ENCODE measurements around the gene CCDC188. TPM values are rescaled to one million over a fixed set of nuclear protein-coding genes. Genes with fewer than 3 reads are reported as not detected.

The CCDC188 gene
- total RNA-seq, 1 donor from 2014 or later, result 0.11 TPM

DNA sequence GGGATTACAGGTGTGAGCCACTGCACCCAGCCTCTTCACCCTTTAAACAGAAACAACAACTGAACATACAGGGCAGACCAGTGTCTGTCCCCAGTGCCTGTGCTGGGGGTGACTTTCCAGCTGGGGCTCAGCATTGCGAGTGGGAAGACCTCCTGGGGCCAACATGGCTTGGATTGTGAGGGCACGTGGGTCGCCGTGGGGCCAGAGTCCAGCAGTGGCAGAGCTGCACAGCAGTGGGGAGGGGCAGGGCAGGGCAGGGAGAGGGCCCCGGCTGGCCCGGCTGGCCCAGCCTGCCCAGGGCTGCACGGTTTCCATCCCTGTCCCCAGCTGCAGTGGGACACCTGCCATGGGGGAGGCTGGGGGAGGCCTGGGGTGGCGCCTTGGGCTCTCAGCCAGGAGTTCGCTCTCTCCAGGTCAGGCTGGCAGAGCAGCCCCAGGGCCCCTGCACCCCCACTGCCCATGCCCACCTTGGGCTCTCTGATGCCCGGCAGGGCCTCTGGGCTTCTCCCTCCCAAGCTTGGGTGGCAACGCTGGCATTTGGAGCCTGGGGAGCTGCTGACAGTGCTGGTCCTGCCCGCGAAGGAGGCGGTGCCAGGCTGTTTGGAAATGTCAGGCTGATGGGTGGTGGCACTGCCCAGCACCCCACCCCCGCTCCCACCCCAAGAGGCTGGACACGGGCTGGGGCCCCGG is 30.5 kb upstream of the CCDC188 start:
- DNase-seq (ENCODE audit: low spot score), result no peak
- Mint-ChIP-seq H3K27me3 (ENCODE audit: low read depth) (no peaks in the 10 kb centered on the region), H3K4me3 (ENCODE audit: low read depth) (no peak overlapping the region), H3K4me1 (ENCODE audit: low read depth) (no peaks in the 10 kb centered on the region), H3K27ac (no peak overlapping the region), H3K9me3 (no peaks in the 10 kb centered on the region), H3K36me3 (ENCODE audit: low read depth) (no peaks in the 10 kb centered on the region)
- intact Hi-C loops (cut with micrococcal nuclease), result no loop called here

DNA sequence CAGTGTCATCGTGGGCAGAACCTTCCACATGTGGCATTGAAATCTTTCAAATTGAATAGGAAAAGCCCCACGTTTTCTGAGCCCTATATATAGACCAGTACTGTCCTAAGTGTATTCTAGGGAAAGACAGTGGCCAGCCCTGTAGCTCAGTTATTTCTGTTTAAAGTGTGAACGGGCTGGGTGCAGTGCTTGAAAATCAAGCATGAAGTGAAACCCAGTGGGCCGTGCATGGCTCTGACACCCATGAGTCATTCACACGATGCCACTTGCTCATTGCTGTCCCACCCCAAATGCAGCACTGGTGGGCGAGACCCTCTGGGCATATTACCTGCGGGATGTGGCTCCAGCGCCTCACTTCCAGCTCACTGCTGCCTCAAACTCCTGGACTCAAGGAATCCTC is 29.8 kb upstream of the CCDC188 start:
- intact Hi-C loops (cut with micrococcal nuclease), result no loop called here
- no peaks in the 10 kb centered on the region for H3K27me3 Mint-ChIP-seq (ENCODE audit: low read depth)
- H3K4me1 Mint-ChIP-seq (ENCODE audit: low read depth), result no peaks in the 10 kb centered on the region

DNA sequence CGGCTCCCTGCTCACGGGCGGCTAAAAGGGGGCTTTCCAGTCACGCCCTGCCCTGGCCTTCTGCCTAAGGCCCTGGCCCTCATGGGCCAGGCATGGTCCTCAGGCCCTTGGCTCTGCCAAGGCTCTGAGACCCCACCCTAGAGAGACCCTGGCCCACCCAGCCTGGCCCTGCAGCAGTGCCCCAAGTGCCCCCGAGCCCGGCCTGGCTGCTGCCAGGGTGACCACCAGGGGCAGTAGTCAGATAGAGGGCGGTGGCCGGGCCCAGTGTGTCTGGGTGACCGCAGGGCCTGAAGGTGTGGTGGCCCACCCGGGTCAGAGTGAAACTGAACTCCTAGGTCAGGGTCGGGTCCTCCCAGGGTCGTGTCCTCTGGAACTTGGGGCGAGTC is 29.4 kb upstream of the CCDC188 start:
- no peaks in the 10 kb centered on the region for H3K4me1 Mint-ChIP-seq (ENCODE audit: low read depth)
- no peaks in the 10 kb centered on the region for H3K36me3 Mint-ChIP-seq (ENCODE audit: low read depth)
- no peak overlapping the region for H3K4me3 Mint-ChIP-seq (ENCODE audit: low read depth)
- no peak overlapping the region for H3K27ac Mint-ChIP-seq
- H3K27me3 Mint-ChIP-seq (ENCODE audit: low read depth), result no peaks in the 10 kb centered on the region
- intact Hi-C loops (cut with micrococcal nuclease), result no loop called here
- no peak for DNase-seq (ENCODE audit: low spot score)
- H3K9me3 Mint-ChIP-seq, result no peaks in the 10 kb centered on the region

More for the DNA sequence above, 29.8 kb upstream of the CCDC188 start:
- DNase-seq (ENCODE audit: low spot score), result no peak
- no peaks in the 10 kb centered on the region for H3K9me3 Mint-ChIP-seq
- no peak overlapping the region for H3K4me3 Mint-ChIP-seq (ENCODE audit: low read depth)
- H3K27ac Mint-ChIP-seq, result no peak overlapping the region
- no peaks in the 10 kb centered on the region for H3K36me3 Mint-ChIP-seq (ENCODE audit: low read depth)

DNA sequence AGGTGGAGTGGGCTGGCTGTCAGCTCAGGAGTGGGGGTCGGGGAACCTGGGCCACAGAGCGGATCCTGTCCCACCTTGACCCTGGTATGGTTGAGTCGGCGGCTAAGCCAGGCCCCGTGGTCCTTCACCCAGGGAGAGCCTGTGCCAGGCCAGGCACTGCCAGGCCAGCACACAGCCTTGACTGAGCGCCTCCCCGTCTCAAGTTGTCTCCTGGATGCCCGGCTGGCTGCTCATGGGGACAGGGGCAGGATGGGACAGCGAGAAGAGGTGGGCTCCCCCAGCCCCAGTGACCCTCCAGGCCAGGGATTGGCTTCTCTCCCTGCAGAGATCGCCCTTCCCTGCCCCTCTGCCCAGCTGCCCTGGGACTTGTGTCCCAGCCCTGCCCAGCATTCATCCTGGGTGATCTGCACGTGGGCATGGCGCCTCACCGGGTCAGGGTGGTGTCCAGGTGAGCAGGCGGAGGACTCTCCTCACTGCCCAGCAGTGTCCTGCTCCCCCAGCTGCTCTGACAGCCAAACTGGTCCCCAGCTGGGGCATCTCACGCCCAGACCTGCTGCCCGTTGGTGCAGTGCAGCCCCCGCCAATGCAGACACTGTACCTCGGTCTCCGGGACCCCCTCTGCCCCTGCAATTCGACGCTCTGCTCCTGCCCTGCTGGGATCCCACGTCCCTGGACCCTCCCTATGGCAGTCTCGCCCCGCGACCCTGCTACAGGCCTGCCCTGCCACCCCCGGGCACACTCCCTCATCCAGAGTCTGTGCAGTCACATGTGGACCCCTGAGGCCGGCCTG is 28.8 kb upstream of the CCDC188 start:
- intact Hi-C loops (cut with micrococcal nuclease), result no loop called here

DNA sequence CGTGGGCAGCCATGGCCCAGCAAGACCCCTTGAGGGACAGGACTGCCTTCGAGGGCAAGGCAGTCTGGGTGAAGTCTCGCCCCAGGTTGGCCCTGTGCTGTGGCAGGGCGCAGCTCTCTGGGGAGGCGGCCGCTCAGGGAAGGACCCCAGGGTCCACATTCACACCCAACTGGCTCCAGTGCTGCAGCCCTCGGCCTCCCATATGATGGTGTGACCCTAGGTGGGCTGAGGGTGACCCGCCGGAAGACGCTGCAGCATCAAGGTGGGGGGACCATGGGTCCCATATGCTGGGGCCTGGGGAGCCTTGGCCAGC is 28.0 kb upstream of the CCDC188 start:
- no peak for DNase-seq (ENCODE audit: low spot score)
- no peaks in the 10 kb centered on the region for H3K36me3 Mint-ChIP-seq (ENCODE audit: low read depth)
- H3K4me3 Mint-ChIP-seq (ENCODE audit: low read depth), result no peak overlapping the region
- no peaks in the 10 kb centered on the region for H3K4me1 Mint-ChIP-seq (ENCODE audit: low read depth)
- H3K9me3 Mint-ChIP-seq, result no peaks in the 10 kb centered on the region
- H3K27ac Mint-ChIP-seq, result no peak overlapping the region
- H3K27me3 Mint-ChIP-seq (ENCODE audit: low read depth), result no peaks in the 10 kb centered on the region
- intact Hi-C loops (cut with micrococcal nuclease), result no loop called here

More for the DNA sequence above, 28.8 kb upstream of the CCDC188 start:
- H3K27ac Mint-ChIP-seq, result no peak overlapping the region
- no peak overlapping the region for H3K4me3 Mint-ChIP-seq (ENCODE audit: low read depth)
- H3K36me3 Mint-ChIP-seq (ENCODE audit: low read depth), result no peaks in the 10 kb centered on the region
- H3K4me1 Mint-ChIP-seq (ENCODE audit: low read depth), result no peaks in the 10 kb centered on the region
- DNase-seq (ENCODE audit: low spot score), result no peak
- H3K27me3 Mint-ChIP-seq (ENCODE audit: low read depth), result no peaks in the 10 kb centered on the region
- no peaks in the 10 kb centered on the region for H3K9me3 Mint-ChIP-seq

DNA sequence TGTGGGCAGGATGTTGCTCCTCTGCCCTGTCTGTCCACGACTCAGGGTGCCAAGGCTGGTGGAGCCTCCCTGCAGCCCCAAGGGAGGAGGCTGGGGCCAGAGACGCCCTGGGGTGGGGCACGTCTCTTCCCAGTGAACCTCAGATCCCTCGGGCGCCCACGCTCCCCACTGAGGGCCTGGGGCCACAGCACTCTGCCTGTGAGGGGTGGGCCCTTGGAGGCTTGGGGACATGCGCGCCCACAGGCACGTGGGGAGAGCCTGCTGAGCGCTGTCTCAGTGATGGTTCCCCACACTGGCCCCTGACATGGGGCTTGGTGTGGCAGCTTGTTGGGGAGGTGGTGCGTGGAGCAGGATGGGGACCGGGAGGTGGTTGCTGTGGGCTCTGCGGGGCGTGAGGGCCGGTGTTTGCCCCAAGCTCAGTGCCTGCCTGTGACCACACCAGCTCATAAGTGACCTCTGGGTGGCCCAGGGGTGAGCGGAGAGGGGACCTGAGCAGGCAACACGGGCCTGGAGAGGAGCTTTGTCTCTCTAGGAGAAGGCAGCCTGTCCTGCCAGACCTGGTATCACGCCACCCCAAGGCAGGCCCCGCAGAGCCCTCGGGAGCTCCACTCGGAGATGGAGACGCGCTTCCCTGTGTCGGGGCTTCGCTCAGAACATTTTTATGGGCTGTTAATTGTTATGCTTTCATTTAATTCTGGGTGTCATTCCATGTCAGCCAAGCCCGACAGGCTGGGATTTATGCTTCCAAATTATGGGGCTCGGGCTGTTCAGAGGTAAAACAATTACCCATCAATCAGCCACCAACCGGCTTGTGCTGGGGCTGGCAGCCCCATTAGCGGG is 27.4 kb upstream of the CCDC188 start:
- no peak overlapping the region for H3K27ac Mint-ChIP-seq
- no peak overlapping the region for H3K4me3 Mint-ChIP-seq (ENCODE audit: low read depth)
- no peaks in the 10 kb centered on the region for H3K4me1 Mint-ChIP-seq (ENCODE audit: low read depth)
- intact Hi-C loops (cut with micrococcal nuclease), result no loop called here
- DNase-seq (ENCODE audit: low spot score), result no peak
- no peaks in the 10 kb centered on the region for H3K36me3 Mint-ChIP-seq (ENCODE audit: low read depth)
- H3K27me3 Mint-ChIP-seq (ENCODE audit: low read depth), result no peaks in the 10 kb centered on the region
- no peaks in the 10 kb centered on the region for H3K9me3 Mint-ChIP-seq

DNA sequence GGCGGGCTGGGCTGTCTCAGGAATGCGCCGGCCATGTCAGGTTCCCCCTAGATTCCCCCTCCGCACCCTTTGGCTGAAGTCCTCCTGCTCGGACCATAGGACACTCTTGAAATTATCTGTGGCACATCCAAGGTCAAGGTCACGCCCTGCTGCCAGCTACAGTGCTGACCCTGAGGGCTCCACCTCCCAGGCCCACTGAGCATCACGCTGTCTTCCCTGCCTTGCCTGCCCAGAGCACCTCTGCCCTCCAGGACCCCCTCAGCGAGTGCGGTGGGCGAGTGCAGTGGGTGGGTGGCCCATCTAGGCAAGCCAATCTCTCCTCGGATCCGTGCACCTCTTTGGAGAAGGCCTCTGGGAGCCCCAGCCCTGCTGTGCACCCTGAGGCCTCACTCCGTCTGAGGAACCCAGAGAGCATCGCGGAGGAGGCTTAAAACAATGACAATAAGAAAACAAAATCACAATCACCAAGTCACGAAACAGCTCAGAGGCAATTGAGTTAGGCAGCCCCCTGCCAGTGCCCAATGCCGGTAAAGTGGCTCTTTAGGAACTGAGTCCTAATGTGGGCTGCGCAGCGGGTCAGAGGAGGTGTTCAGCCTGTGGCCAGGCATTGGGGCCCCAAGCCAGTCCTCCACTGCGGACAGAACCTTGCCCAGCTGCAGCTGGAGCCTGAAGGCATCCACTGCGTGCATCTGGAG is 26.5 kb upstream of the CCDC188 start:
- intact Hi-C loops (cut with micrococcal nuclease), result no loop called here
- Mint-ChIP-seq H3K27ac (no peak overlapping the region), H3K4me3 (ENCODE audit: low read depth) (no peak overlapping the region), H3K9me3 (no peaks in the 10 kb centered on the region), H3K36me3 (ENCODE audit: low read depth) (no peaks in the 10 kb centered on the region), H3K27me3 (ENCODE audit: low read depth) (no peaks in the 10 kb centered on the region), H3K4me1 (ENCODE audit: low read depth) (no peaks in the 10 kb centered on the region)
- no peak for DNase-seq (ENCODE audit: low spot score)

DNA sequence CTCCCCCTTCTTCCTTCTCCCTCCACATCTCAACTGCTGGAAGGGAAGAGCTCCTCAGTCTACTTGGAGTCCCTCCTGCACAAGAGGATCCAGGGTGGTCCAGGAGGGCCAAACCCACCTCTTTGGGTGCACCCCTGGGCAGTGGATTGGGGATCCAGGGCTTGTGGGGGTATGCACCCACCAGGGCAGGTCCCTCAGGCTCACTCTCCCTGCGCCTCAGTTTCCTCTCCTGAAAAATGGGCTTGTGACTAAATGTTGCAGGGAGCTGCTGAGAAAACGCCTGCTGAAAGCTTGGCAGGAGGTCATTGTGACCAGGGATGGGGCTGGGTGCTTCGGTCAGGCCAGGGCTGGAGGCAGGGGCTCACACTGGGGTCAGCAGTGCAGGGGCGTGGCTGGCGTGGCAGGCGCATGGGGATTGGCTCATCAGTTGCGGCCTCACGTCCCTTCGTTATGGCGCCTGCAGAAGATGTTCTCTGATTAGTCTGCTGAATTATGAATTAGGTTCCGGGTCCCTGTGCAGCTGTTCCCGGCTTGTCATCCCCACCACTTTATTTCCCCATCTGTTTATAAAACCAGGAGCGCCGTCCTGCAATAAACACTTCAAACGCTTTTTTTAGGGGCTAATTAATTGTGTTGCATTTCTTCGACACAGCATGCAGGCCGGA is 25.7 kb upstream of the CCDC188 start:
- H3K27ac Mint-ChIP-seq, result no peak overlapping the region
- H3K36me3 Mint-ChIP-seq (ENCODE audit: low read depth), result no peaks in the 10 kb centered on the region
- no peak overlapping the region for H3K4me3 Mint-ChIP-seq (ENCODE audit: low read depth)
- no peak for DNase-seq (ENCODE audit: low spot score)
- intact Hi-C loops (cut with micrococcal nuclease), result no loop called here
- H3K27me3 Mint-ChIP-seq (ENCODE audit: low read depth), result no peaks in the 10 kb centered on the region
- no peaks in the 10 kb centered on the region for H3K9me3 Mint-ChIP-seq
- no peaks in the 10 kb centered on the region for H3K4me1 Mint-ChIP-seq (ENCODE audit: low read depth)

DNA sequence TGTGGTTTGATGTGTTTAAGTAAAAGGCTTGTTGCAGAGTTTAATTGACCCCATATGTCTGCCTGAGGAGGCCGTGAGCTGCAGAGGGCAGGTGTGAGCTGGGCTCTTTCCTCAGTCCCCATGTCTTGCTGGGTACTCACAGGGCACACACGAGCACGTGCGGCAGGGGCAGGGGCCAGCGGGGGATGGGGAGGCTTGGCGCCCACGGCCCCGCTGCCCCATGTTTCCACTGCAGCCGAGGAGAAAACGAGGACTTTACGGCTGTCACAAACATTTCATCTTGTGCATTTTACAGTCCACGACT is 24.7 kb upstream of the CCDC188 start:
- Mint-ChIP-seq H3K4me3 (ENCODE audit: low read depth) (no peak overlapping the region), H3K36me3 (ENCODE audit: low read depth) (no peaks in the 10 kb centered on the region)
- intact Hi-C loops (cut with micrococcal nuclease), result no loop called here

DNA sequence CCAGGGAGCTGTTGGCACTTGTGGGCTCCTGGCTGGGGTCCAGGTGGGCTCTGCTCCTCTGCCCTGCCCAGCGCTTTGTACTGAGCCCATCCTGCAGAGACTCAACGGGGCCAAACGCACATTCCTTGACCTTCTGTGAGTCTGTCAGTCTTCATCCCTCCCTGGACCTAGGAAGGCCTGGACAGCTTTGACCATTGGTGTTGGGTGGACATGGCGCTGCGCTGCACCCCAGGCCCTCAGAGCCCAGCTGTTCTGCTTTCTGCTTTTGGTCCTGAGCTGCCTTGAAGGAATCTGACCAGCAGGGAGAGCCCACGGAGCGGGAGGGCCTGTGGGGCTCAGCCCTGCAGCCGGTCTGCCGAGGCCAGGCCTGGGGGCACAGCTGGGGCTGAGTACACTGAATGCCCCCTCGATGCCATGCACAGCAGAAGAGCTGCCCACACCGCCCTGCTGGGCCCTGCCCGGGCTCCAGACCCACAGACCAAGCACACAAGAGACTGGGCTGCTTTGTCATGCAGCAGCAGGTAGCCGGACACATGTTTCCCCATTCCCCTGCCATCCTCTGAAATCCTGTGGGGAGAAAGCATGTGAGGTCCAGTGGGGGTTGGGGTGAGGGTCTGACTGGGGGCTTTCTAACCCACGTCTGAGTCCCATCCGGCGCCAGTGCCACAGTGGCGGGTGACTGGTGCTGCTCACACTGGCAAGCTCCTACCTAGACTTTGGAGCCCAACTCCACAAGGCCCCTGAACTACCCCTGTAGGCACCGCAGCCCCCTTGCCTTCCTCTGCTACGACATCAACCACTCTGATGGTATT is 24.1 kb upstream of the CCDC188 start:
- Mint-ChIP-seq H3K4me3 (ENCODE audit: low read depth) (no peak overlapping the region), H3K27ac (no peak overlapping the region), H3K27me3 (ENCODE audit: low read depth) (no peaks in the 10 kb centered on the region), H3K9me3 (no peaks in the 10 kb centered on the region), H3K36me3 (ENCODE audit: low read depth) (no peaks in the 10 kb centered on the region), H3K4me1 (ENCODE audit: low read depth) (no peaks in the 10 kb centered on the region)
- intact Hi-C loops (cut with micrococcal nuclease), result no loop called here
- no peak for DNase-seq (ENCODE audit: low spot score)

More for the DNA sequence above, 24.7 kb upstream of the CCDC188 start:
- H3K27me3 Mint-ChIP-seq (ENCODE audit: low read depth), result no peaks in the 10 kb centered on the region
- no peaks in the 10 kb centered on the region for H3K9me3 Mint-ChIP-seq
- H3K27ac Mint-ChIP-seq, result no peak overlapping the region
- no peak for DNase-seq (ENCODE audit: low spot score)
- no peaks in the 10 kb centered on the region for H3K4me1 Mint-ChIP-seq (ENCODE audit: low read depth)

DNA sequence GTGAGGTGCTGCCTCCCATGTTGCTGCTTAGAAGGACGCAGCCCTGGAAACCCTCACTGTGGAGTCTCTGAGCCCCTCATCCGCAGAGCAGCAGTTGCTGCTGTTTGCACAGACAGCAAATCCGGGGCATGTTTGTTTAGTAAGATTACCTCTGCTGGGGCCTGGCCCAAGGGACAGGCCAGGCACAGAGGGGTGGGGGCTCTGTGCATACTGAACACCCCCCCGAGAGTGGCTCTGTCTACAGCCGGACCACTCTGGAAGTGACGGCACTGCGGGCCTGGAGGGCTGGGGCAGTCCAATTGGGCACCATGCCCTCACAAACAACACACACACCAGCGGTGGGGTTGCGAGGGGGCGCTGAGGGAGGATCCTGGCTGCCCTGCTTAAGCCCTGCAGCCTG is 22.9 kb upstream of the CCDC188 start:
- Mint-ChIP-seq H3K27me3 (ENCODE audit: low read depth) (no peaks in the 10 kb centered on the region), H3K4me3 (ENCODE audit: low read depth) (no peak overlapping the region), H3K4me1 (ENCODE audit: low read depth) (no peaks in the 10 kb centered on the region), H3K36me3 (ENCODE audit: low read depth) (no peaks in the 10 kb centered on the region), H3K9me3 (no peaks in the 10 kb centered on the region), H3K27ac (no peak overlapping the region)
- DNase-seq (ENCODE audit: low spot score), result no peak
- intact Hi-C loops (cut with micrococcal nuclease), result no loop called here

DNA sequence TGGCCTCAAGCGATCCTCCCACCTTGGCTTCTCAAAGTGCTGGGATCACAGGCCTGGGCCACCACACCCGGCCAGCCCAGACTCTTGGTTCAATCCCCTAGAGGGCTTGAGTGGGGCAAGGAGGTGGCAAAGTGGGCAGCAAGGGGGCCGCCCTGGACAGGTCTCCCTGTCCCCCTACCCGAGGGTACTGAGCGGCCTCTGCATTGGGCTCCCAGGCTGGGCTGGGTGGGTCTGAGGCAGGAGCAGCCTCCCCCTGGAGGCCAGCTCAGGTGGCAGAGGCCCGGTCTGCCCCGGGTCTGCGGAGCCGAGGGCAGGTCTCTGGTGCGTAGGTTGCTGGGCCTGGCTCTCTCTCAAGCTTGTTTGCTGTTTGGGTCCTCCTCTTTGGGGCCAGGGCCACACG is 22.4 kb upstream of the CCDC188 start:
- no peak overlapping the region for H3K27ac Mint-ChIP-seq

More for the DNA sequence above, 22.4 kb upstream of the CCDC188 start:
- Mint-ChIP-seq H3K9me3 (no peaks in the 10 kb centered on the region), H3K27me3 (ENCODE audit: low read depth) (no peaks in the 10 kb centered on the region), H3K4me1 (ENCODE audit: low read depth) (no peaks in the 10 kb centered on the region), H3K4me3 (ENCODE audit: low read depth) (no peak overlapping the region), H3K36me3 (ENCODE audit: low read depth) (no peaks in the 10 kb centered on the region)
- DNase-seq (ENCODE audit: low spot score), result no peak
- intact Hi-C loops (cut with micrococcal nuclease), result no loop called here

All from activated T-helper 2 cell treated with anti-CD3 and anti-CD28 coated beads, Interferon-gamma antibody, Interleukin-2, Interleukin-4, amounts not matched to agents 10 μg/mL and 5 μg/mL and 100 μg/mL, durations not matched to agents 14 hours and 24 hours and 36 hours (primary cell).